Femur (tissue), 1 donor: ENCODE measurements around the gene PPP1R2.
A peak's percentile ranks its signal among the peaks of the same experiment; 100 is the strongest.
"Not testable (repeated sequence)": the region's sequence is repeated elsewhere in the genome, so short reads cannot be mapped to it uniquely, and the experiment has no call there.

Source experiments
- DNase-seq: peaks from one replicate; pipeline ENCODE4 v3.0.0-alpha.2; 2017

Gene PPP1R2

DNA sequence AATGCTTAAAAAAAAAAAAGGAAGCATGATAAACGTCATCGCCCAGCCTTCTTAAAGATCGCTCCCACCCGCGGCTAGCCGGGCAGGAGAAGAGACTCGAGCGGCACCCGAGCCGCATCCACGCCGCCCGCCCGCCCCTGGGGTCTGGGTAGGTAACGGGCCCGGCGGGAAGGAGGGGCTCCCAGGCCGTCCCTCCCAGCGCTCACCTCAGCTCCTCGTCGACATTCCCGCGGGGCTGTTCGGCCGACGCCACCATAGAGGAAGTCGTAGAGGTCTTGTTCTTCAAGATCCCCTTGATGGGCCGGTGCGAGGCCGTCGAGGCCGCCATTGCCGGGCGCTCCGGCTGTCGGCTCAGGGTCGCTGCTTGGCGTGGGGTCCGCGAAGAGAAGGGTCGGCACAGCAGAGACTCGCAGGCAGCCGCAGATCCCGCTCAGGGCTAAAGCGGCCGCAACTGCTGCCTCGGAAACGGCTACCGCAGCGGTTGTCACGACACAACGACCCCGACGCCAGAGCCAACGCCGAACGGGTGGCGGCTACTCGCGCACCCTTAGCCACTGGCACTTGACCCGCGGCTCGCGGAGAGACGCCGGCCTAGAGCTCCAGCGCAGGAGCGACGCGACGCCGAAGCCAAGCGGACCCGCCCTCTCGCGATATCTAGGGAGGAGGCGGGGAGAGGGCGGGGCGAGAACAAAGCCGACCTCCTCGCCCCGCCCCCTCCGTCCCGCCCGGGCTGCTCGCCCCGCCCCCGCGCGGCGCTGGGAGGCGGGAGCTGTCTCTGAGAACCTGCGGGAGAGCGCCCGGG, at the start of gene PPP1R2:
Gene PPP1R2, minus strand, starts transcription at position 628 of the 802 bp plus-strand sequence. Its CDS starts 300 bp downstream, at position 328.
- peak; percentile 95 for DNase-seq

DNA sequence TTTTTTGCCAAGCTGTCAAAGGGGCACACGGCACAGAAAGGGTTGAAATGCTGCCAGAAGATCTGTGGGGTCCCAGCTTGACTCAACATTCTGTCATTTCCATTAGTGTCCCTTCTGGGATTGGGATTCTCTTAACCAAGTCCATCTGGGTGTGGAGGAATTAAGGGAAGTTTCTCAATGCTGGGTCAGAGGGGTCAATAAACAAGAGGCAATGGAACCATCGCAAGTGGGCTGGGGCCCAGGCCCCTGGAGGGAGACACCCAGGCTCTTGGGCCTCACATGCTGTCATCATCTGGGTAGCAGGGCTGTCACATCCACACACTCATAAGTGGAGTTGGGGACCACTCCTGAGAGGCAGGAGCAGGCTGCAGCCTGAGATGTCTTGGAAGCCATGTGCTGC, 48.7 kb upstream of the PPP1R2 start:
- DNase-seq = no peak

DNA sequence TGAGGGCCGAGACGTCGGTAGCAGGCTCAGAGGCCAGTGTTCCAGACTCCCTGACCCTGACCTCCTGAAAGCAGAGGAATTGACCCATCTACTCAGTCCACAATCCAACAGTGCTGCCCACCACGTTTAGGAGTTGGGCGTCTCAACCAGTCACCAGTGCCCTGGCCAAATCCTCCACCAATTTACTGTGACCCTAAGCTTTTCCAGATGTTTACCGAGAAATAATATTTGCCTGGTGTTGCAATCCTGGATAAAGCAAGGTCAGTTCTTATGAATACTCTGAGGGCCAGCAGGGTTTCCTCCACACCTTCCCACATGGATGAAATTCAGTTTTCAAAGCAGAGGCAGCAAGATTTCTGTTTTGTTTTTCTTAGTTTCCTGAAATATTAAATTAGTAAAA, 48.1 kb upstream of the PPP1R2 start:
- no peak for DNase-seq

DNA sequence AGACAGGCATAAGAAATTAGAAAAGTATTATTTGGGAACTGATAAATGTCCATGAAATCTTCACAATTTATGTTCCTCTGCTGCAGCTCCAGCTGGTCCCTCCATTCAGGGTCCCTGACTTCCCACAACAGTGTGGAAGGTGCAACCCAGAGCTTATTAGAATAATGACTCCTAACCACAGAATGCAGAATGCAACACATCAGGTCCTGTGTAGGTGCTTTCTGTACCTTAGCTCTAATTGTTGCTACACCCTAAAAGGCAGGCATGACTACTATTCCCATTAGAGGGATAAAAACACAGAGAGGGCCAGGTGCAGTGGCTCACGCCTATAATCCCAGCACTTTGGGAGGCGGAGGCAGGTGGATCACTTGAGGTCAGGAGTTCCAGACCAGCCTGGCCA, 47.3 kb upstream of the PPP1R2 start:
- not testable (repeated sequence) for DNase-seq

DNA sequence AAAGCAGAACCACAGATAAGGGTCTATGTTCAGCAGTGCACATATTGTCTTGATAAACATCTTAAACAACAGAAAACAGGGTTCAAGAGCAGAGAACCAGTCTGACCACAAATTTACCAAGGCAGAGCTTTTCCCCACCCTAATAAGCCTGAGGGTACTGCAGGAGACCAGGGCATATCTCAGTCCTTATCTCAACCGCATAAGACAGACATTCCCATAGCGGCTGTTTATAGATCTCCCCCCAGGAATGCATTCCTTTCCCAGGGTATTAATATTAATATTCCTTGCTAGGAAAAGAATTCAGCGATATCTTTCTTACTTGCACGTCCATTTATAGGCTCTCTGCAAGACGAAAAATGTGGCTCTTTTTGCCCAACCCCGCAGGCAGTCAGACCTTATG, 46.7 kb upstream of the PPP1R2 start:
- DNase-seq = not testable (repeated sequence)

DNA sequence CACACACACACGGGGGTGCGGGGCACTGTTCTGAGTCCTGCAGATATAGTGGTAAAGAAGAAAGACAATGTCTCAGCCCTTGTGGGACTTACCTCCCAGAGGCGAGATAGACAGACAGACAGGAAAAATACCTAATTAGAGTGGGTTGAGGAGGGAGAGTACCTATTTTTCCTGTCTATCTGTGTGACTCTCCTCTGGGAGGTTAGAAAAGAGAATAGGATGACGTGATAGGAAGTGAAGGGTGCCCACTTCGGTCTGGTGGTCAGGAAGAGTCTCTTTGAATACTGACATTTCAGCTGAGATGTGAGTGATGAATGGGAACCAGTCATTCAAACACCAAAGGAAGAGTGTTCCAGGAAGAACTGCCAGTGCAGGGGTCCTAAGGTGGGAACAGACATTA, 44.7 kb upstream of the PPP1R2 start:
- no peak for DNase-seq

DNA sequence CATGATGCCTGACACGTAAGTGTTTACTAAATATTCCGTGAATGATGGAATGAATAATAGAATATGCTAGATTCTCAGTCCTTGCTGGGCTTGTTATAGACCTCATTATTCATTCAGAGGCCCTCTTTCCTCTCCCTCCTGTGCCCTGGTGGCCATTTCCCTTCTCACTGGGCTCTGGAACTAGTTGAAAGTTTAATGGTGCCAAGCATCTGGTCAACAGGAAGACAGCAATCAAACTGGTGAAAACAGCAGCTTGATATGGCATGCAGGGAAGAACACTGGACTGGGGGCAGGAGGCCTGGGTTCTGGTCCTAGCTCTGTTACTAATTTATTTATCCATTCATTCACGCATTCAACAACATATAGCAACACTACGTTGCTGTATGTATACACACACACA, 44.3 kb upstream of the PPP1R2 start:
- no peak for DNase-seq

DNA sequence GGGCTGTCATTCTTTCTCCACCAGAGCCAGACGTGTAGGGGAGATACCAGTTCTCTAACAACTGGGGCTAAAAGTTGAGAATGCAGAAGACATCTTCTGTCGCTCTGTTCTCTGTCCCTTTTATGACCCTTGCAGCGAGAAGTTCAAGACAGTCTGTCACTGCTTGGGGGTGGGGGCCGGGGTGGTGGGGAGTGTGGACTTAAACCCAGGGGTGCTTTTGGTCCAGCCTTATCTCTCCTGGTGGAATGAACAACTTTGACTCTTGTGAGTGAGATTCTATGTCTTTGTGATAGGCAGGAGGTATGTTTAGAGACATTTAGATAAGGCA, 41.4 kb upstream of the PPP1R2 start:
- no peak for DNase-seq

- DNase-seq = peak; percentile 71
These were observed 40.9 kb upstream of the PPP1R2 start, which contains the start of gene APOD for GRCh38 chr3:195583831-195584542. TSS of gene APOD (minus strand) at chr3:195583940. CDS start at chr3:195579461, 4,479 bp downstream.

DNA sequence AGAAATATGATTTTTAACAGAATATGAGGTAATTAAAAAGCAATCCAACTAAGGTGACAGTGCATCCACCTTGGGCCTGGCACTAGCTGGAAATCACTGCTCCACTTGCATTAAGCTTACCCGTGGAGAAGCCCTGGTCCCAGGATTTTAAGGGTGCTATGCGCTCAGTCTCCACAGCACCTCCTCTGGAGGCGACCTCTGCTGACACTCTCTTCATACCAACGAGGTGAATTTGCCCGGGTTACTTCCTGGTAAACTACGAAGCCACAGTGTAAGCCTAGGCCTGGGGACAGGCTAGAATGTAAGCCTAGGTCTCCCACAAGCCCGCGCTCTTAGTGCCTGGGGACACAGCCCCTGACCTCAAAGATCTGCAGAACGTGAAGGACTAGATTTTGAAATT, 39.8 kb upstream of the PPP1R2 start:
- DNase-seq = no peak

DNA sequence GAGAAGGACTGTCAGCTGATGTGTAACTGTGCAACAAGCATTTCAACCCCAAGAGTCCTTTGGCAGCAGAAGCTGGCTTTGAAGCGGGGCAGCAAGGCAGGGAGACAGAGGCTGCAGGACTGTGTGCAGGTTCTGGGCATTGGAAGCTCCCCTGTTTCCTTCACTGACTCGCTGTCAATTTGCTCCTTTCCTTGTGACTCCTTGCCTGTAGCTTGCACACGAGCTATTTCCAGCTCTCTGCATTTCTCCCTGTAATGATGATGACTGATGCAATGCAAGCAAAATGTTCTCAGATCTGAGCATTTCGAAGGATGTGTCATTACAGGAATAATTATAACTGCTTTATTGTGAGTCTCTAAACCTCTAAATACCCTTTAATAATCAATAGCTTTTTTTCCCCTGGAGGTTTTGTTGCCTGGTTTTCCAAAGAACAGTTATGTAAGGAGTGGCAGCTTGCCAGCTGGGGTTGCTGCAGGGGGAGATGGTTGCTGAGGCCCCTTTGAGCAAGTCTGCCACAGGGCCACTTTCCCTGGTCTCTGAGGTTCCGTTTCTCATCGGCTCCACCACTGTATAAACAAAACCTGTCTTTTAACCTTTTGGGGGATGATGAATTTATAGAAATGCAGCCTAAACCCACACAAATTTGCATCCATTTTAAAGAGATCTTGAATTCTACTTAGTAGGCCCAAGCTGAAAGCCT, 37.8 kb upstream of the PPP1R2 start:
- DNase-seq = no peak

DNA sequence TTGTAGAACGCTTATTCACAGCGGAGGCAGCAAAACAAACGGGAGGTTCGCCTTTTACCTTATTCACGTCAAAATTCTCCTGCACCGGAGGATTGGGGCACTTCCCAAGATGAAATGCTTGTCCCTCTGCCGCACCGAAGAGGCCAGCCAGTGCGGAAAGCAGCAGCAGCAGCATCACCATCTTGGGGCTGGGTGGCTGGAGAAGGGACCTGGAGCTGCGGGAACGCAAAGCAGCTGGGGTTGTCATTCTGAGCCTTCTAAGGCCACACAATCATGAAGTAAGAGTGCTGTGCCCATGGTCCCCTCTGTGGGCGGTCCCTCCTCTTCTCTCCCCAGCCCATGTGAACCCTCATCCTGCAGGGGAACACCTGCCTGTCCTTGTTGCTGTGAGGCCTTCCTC, 36.2 kb upstream of the PPP1R2 start:
- no peak for DNase-seq

- DNase-seq = no peak
These were observed 35.4 kb upstream of the PPP1R2 start for GRCh38 chr3:195578565-195578964.

DNA sequence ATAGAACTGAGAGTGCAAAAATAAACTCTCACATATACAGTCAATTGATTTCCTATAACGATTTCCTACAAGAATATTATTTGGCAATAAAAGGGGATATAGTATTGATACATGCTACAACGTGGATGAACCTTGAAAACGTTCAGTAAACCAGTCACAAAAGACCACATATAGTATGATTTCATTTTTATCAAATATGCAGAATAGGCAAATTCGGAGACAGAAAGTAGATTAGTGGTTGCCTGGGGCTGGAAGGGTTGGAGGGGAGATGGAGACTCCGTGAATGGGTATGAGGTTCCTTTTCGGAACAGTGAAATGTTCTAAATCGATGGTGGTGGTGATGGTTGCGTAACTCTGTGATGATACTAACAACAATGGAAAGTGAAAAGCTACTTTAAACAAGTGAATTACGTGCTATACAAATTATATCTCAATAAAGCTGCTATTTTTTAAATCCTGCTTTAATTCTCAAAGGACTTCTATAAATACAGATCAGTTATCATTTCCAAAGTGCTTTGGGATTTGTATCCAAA, 34.6 kb upstream of the PPP1R2 start:
- DNase-seq = no peak

GRCh38 chr3:195574497-195575304, 31.6 kb upstream of the PPP1R2 start:
- DNase-seq = no peak

DNA sequence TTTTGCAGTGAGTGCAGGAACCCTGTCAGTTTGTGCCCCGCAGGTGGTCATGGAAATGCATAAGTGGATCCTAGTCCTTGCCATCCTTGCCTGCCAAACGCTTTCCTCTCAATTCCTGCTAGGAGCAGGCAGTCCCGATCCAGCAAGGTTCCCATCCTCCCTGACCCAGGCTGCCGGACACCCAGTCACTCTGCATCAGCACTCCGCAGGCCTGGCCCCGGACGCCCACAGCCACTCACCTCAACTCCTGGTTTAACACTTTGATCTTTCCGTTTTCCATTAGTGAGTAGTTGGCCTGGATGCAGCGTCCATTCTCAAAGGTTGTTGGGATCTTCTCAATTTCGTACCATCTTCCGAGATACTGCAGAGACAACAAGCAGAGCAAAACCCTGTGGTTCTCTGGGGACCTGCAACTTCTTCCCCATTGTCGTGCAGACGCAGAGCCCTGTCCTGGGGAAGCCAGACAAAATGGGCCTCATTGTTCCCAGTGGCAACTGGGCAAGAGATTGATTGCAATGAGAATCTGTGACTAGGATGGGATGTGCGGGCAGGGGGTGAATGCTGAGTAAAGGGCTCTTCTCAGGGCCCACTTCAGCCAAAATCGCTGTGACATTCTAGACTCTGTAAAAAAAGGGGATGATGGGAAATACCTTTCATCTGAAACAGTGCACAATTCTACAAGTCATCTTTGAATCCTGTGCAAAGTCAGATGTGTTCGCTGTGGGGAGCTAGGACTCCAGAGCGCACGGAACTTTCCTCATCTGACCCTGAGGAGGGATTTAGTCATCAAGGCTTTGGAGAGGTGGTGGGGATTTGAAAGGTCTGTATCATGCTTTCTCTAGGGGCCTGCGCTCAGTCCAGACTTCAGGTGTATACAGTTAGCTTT, 30.7 kb upstream of the PPP1R2 start:
- DNase-seq = no peak

GRCh38 chr3:195571361-195571760, 28.2 kb upstream of the PPP1R2 start:
- DNase-seq = no peak

- DNase-seq = no peak
These were observed 27.8 kb upstream of the PPP1R2 start for GRCh38 chr3:195570912-195571311.

DNA sequence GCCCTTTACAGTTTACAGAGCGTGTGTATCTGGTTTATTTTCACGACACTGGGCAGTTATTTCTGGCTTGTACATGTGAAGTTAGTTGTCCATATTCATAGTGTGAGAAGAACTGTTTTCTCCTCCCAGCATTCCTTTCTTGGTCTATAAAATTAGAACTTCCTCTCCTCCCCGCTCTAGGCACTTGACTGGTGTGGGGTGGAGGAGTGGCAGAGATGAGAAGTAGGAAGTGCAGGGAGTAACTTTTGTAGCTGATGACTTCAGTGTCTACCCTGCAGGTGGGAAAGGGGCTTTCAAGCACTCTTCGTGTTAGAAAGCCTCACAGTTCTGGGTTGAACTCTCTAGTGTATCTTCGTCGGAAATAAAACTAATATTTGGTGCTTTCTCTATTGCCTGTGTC, 27.2 kb upstream of the PPP1R2 start:
- no peak for DNase-seq

- no peak for DNase-seq
These were observed 25.5 kb upstream of the PPP1R2 start for GRCh38 chr3:195568630-195569029.

- DNase-seq = no peak
These were observed 23.7 kb upstream of the PPP1R2 start for GRCh38 chr3:195566797-195567196.

- DNase-seq = no peak
These were observed 22.6 kb upstream of the PPP1R2 start for GRCh38 chr3:195565716-195566115.
